Natural killer cell treated with Interleukin-12 subunit alpha and Interleukin-12 subunit beta and Interleukin-15 and Interleukin-18, amount 100 ng/mL, for 72 hours (primary cell): ENCODE measurements around the gene HSDL2. TPM values are rescaled to one million over a fixed set of nuclear protein-coding genes. Genes with fewer than 3 reads are reported as not detected.
"Not testable (repeated sequence)": the region's sequence is repeated elsewhere in the genome, so short reads cannot be mapped to it uniquely, and the experiment has no call there.

ENCODE experiments used
- ATAC-seq, 2 donors: fragments of 150-1000 bp; cut with Tn5 transposase in 1 of 2; sonication (Bioruptor Pico), chemical (Tn5 transposase) in 1 of 2; 2 replicates each; pipeline ENCODE4 v1.10.0; 2021
- DNase-seq: peaks from one replicate; pipeline ENCODE4 v3.0.0; 2022; ENCODE audit warnings: low spot score
- H3K27ac Mint-ChIP-seq, 2 donors: 1 replicate in 1 of 2; 2 replicates in 1 of 2; pipeline ENCODE4 v1.8.0; 2022; ENCODE audit warnings: mixed read lengths in 2 of 2, mild to moderate bottlenecking in 1 of 2, moderate library complexity in 1 of 2
- H3K27me3 Mint-ChIP-seq, 2 donors: 1 replicate in 1 of 2; 2 replicates in 1 of 2; pipeline ENCODE4 v1.8.0; 2022; ENCODE audit warnings: mixed read lengths in 2 of 2
- H3K36me3 Mint-ChIP-seq: one replicate; pipeline ENCODE4 v1.8.0; 2022; ENCODE audit warnings: mixed read lengths
- H3K4me1 Mint-ChIP-seq, 2 donors: 1 replicate in 1 of 2; 2 replicates in 1 of 2; pipeline ENCODE4 v1.8.0; 2022; ENCODE audit warnings: low read depth in 2 of 2, mixed read lengths in 2 of 2, mild to moderate bottlenecking in 1 of 2
- H3K4me3 Mint-ChIP-seq: one replicate; pipeline ENCODE4 v1.8.0; 2022; ENCODE audit warnings: mixed read lengths
- H3K9me3 Mint-ChIP-seq: 2 replicates; pipeline ENCODE4 v1.8.0; 2022; ENCODE audit warnings: mixed read lengths
- total RNA-seq, 2 donors: library from RNA; stranded (reverse); gene quantifications; one replicate each; pipeline ENCODE4 v1.2.3, GENCODE V29; 2022

HSDL2 gene
- total RNA-seq, 2 donors from 2014 or later, result 15.6 to 19.6 TPM

DNA sequence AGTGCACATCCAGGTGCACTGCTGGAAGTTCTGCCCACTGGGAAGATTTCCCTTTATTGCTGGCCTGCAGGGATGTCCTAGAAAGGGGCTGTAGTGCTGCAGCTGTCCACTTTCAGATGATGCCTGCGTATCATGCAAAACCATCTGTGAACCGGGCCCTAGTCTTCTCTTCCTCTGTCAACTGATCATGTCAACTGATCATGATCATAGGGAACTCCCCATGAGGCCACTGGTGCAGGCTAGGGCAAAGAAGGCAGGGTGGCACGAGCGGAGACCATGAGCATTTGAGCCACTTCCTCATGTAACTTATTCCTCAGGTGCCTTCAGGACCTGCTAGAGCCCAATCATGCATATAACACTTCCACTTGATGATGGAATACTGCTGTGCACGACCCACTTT, 4.5 kb upstream of the HSDL2 start:
- Mint-ChIP-seq H3K27ac (no peak overlapping the region), H3K4me3 (no peak overlapping the region), H3K9me3 (no peaks in the 10 kb centered on the region), H3K36me3 (peaks cover 5% of the 10 kb centered on the region), H3K4me1 (peaks cover 31 to 35% of the 10 kb centered on the region in 2 donors), H3K27me3 (no peaks in the 10 kb centered on the region)
- DNase-seq (no peak), ATAC-seq (no peak)

DNA sequence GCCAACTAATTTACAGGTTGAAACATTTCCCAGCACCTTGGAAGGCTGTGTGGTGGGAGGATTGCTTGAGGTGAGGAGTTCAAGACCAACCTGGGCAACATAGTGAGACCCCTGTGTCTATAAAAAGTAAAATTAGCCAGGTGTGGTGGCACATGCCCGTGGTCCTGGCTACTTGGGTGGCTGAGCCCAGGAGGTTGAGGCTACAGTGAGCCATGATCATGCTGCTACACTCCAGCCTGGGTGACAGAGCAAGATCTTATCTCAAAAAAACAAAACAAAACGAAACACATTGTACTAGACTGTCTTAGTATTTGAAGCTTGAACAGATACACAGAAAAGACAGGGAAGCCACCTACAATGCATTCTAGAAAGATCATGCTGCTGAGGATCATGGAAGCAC, 2.8 kb upstream of the HSDL2 start:
- Mint-ChIP-seq H3K36me3 (no peaks in the 10 kb centered on the region), H3K4me3 (peak overlapping the region; percentile 99), H3K4me1 (peaks cover 43 to 48% of the 10 kb centered on the region in 2 donors), H3K27ac (peak overlapping the region; percentile 37 to 99), H3K27me3 (no peaks in the 10 kb centered on the region), H3K9me3 (no peaks in the 10 kb centered on the region)
- DNase-seq (no peak), ATAC-seq (no peak)

DNA sequence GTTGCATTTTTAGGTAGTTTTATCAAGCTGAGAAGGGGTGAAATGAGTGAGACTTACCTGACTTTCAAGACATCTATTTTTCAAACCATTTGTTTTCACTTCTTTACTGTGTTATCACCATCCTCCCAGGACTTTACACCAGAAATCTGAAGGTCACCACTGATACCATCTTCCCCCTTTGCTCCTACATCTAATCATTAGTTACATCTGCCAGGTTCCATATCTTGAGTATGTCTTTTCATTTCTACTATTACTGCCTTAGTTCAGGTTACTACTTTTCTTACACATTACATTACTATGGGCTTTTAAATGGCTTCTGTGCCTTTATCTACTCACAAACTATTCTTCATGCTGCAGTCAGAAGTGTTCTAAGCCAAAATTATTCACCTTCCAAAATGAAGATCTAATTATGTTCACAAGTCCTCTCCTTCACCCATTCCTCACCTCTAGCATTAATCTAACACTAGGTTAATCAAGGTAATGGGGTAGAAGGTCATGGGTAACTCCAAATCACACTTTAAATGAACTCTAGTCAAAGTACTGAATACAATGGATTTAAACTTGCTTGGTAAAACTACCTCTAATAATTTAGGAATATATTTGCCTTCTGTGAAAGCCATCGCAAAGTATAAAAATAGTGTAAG, 2.1 kb upstream of the HSDL2 start:
- Mint-ChIP-seq H3K9me3 (no peaks in the 10 kb centered on the region), H3K4me3 (peak overlapping the region; percentile 99), H3K36me3 (no peaks in the 10 kb centered on the region), H3K27me3 (no peaks in the 10 kb centered on the region), H3K27ac (peak overlapping the region; percentile 99 to 100), H3K4me1 (peaks cover 43 to 52% of the 10 kb centered on the region in 2 donors)
- DNase-seq (no peak), ATAC-seq (no peak)

DNA sequence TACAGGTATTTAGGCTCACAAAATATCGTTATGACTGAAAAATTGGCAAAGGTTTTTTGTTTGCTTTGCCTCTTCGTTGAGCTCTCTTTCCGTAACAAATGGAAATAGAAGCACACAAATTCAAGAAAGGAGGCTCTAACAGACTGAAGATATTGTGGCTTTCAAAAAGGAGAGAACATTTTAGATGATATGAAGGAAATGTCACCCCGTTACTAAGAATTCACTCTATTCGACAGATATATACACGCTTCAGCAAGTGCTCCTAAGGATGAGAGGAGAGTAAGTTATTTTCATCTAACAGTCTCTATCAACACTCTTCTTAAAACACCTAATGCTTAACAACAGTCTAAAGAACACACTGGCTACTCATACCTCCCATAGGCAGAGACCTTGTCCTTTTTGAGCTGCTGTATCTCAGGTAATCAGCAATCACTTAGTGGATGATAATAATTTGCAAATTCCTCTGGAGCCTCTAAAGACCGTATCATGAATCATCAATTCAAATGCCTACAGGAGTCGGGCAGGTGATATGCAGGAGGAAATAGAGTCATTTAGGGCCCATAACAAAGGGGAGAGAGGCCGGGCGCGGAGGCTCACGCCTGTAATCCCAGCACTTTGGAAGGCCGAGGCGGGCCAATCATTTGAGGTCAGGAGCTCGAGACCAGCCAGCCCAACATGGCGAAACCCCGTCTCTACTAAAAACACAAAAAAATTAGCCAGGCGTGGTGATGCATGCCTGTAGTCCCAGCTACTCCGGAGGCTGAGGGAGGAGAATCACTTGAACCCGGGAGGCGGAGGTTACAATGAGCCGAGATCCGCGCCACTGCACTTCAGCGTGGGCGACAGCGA, 1.4 kb upstream of the HSDL2 start:
- Mint-ChIP-seq H3K27ac (peak overlapping the region; percentile 99 to 100), H3K27me3 (no peaks in the 10 kb centered on the region), H3K4me1 (peaks cover 41 to 53% of the 10 kb centered on the region in 2 donors), H3K9me3 (no peaks in the 10 kb centered on the region), H3K4me3 (peak overlapping the region; percentile 99), H3K36me3 (no peaks in the 10 kb centered on the region)
- DNase-seq, result no peak
- ATAC-seq, result peak; percentile 0 to 1

DNA sequence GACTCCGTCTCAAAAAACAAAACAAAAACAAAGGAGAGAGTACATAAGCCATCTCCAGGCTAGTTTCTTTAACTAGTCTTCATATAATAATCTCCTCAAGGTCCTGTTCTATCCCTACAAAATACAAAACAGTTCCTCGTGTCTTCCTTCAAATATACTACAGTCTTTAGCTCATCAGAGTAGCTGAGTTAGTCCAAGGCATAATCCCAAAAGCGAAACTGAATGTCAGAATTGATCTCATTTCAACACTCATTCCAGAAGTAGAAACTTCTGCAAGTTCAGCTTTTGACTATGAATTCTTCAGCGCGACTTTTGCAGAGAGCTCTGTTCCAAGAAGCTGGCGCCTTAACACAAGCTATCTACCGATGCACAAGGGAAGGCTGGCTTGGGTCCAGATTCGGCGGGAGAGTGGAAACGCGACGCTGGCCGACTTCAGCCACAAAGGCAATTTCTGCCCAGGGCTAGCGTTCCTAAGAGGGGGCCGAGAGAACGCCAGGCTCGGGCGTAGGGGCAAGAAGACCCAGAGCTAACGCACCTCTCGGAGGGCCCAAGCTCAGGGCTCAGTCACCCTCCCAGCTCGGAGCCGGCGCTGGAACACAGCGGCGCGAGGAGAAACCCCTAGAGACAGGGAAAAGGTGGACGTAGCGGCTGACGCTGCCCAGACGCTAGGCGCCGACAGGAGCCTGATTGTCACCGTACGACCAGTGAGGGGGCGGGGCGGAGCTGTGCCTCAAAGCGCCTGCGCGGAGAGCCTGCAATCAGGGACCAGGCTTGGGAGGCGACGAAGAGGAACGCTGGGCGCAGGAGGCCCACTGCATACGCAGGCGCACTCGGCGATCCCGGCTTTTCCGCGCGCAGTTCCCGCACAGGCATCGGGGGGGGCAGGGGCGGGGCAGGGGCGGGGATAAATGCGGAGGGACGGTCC, 469 bp upstream of the HSDL2 start:
- H3K4me3 Mint-ChIP-seq, result peak overlapping the region; percentile 99
- peaks cover 40 to 46% of the 10 kb centered on the region in 2 donors for H3K4me1 Mint-ChIP-seq
- no peaks in the 10 kb centered on the region for H3K36me3 Mint-ChIP-seq
- H3K9me3 Mint-ChIP-seq, result no peaks in the 10 kb centered on the region
- peak overlapping the region; percentile 99 to 100 for H3K27ac Mint-ChIP-seq
- DNase-seq (peak; percentile 99), ATAC-seq (peak; percentile 96)
- H3K27me3 Mint-ChIP-seq, result no peaks in the 10 kb centered on the region

DNA sequence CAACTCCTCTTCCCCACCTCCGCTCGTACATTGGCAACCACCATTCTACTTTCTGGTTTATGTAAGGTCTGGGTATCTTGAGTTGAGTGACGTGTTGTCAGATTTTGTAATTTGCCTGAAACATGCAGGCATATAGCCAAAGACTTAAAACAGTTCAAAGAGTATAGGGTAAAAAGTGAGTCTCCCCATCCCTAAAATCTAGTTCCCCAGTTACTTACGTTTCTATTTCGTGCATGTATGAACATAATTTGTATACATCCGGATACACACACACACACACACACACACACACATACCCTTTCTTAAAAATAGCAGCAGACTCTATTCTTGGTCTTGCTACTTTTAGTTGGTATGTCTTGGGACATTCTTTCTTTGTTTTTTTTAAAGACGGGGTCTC, 915 bp downstream of the HSDL2 start:
- Mint-ChIP-seq H3K27me3 (no peaks in the 10 kb centered on the region), H3K27ac (peak overlapping the region; percentile 99 to 100), H3K4me1 (peaks cover 34 to 42% of the 10 kb centered on the region in 2 donors), H3K36me3 (no peaks in the 10 kb centered on the region), H3K4me3 (peak overlapping the region; percentile 99), H3K9me3 (no peaks in the 10 kb centered on the region)
- ATAC-seq (no peak), DNase-seq (no peak)

DNA sequence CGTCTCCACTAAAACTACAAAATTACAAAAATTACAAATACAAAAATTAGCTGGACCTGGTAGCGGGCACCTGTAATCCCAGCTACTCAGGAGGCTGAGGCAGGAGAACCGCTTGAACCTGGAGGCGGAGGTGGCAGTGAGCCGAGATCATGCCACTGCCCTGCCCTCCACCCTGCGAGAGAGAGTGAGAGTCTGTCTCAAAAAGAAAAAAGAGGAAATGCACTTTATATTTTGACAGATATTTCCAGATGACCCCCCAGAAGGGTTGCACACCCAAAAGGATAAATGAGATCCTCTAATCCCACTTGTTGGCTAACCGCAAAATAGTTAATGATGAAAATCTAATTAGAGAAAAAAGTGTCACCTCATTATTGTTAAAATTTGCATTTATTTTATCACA, 2.2 kb downstream of the HSDL2 start:
- no peak for DNase-seq
- H3K36me3 Mint-ChIP-seq, result no peaks in the 10 kb centered on the region
- H3K4me1 Mint-ChIP-seq, result peaks cover 33 to 48% of the 10 kb centered on the region in 2 donors
- peak overlapping the region in 1 of 2 donors; percentile 100 for H3K27ac Mint-ChIP-seq
- H3K27me3 Mint-ChIP-seq, result no peaks in the 10 kb centered on the region
- no peak overlapping the region for H3K4me3 Mint-ChIP-seq
- no peaks in the 10 kb centered on the region for H3K9me3 Mint-ChIP-seq
- no peak for ATAC-seq

DNA sequence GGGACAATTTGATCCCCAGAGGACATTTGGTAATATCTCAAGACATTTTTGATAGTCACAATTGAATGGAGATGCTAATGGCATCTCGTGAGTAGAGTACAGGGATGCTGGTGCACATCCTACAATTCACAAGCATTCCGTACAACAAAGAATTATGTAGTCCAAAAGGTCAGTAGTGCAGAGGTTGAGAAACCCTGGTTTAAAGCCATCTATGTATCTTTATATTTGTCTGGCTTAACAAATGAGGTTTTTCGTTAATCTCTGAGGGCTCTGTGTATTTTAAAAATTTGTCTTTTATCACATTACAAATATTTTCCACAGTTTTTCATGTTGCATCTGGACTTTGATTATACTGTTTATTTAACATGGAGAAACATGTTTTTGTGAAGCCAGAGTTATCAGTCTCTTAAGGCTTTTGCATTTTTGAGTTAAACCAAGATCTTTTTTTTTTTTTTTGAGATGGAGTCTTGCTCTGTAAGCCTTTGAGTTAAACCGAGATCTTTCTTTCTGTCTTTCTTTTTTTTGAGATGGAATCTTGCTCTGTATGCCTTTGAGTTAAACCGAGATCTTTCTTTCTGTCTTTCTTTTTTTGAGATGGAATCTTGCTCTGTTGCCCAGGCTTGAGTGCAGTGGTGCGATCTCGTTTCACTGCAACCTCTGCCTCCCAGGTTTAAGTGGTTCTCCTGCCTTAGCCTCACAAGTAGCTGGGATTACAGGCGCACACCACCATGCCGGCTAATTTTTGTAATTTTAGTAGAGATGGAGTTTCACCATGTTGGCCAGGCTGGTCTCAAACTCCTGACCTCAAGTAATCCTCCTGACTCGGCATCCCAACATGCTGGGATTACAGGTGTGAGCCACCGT, 2.8 kb downstream of the HSDL2 start:
- DNase-seq (no peak), ATAC-seq (no peak)
- H3K4me3 Mint-ChIP-seq, result no peak overlapping the region
- no peaks in the 10 kb centered on the region for H3K27me3 Mint-ChIP-seq
- no peaks in the 10 kb centered on the region for H3K36me3 Mint-ChIP-seq
- no peak overlapping the region for H3K27ac Mint-ChIP-seq
- no peaks in the 10 kb centered on the region for H3K9me3 Mint-ChIP-seq
- peaks cover 29 to 43% of the 10 kb centered on the region in 2 donors for H3K4me1 Mint-ChIP-seq

DNA sequence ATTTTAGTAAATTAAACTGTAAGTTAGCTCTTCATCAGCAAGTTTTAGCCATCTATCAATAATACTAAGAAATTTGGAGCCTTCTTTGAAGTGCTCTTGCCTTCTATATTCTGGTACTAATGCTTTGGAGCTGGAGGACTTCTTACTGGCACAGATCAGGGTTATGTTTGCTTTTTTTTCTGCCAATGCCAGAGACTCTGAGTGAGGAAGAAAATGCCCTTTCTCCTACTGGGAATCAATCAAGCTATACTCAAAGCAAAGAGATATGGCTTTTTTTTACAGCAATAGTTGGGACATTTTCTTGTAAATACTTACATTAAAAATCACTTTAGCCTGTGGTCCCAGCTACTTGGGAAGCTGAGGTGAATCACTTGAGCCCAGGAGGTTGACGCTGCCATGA, 4.3 kb downstream of the HSDL2 start:
- Mint-ChIP-seq H3K9me3 (no peaks in the 10 kb centered on the region), H3K36me3 (no peaks in the 10 kb centered on the region), H3K27me3 (no peaks in the 10 kb centered on the region), H3K4me3 (no peak overlapping the region), H3K27ac (no peak overlapping the region), H3K4me1 (peaks cover 18 to 30% of the 10 kb centered on the region in 2 donors)
- no peak for ATAC-seq
- no peak for DNase-seq

DNA sequence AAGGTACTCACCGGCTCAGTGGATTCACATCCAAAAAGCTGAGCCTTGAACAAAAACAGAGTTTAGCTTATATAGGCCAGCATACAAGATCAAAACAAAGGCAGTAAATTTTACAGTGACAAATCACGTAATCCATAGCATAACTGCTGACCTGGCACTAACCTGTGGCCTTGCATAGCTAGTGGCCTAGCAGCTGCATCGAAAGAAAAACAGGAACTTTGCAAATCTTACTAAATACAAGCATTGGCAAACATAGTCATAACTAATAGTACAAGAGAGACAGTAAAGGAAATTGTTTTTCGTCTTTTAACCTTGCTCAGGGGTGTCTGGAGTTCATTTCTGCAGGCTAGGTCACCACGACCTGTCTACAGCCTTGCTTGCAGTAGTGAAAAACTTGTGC, 4.8 kb downstream of the HSDL2 start:
- no peak overlapping the region for H3K27ac Mint-ChIP-seq
- H3K4me3 Mint-ChIP-seq, result no peak overlapping the region
- no peaks in the 10 kb centered on the region for H3K27me3 Mint-ChIP-seq
- no peak for DNase-seq
- peaks cover 15 to 26% of the 10 kb centered on the region in 2 donors for H3K4me1 Mint-ChIP-seq
- no peaks in the 10 kb centered on the region for H3K9me3 Mint-ChIP-seq
- H3K36me3 Mint-ChIP-seq, result no peaks in the 10 kb centered on the region
- no peak for ATAC-seq

DNA sequence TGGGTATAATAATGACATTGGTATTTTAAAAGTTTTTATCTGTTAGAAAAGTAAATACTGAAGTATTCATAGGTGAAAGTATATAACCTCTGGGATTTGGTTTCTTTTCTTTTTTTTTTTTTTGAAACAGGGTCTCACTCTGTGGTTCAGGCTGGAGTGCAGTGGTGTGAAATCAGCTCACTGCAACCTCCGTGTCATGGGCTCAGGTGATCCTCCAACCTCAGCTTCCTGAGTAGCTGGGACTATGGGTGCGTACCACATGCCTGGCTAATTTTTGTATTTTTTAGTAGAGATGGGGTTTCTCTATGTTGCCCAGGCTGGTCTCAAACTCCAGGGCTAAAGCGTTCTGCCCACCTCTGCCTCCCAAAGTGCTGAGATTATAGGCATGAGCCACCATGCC, 7.2 kb downstream of the HSDL2 start:
- Mint-ChIP-seq H3K36me3 (no peaks in the 10 kb centered on the region), H3K27ac (no peak overlapping the region), H3K27me3 (no peaks in the 10 kb centered on the region), H3K9me3 (no peaks in the 10 kb centered on the region), H3K4me3 (no peak overlapping the region), H3K4me1 (peaks cover 3 to 13% of the 10 kb centered on the region in 2 donors)
- DNase-seq (no peak), ATAC-seq (no peak)

DNA sequence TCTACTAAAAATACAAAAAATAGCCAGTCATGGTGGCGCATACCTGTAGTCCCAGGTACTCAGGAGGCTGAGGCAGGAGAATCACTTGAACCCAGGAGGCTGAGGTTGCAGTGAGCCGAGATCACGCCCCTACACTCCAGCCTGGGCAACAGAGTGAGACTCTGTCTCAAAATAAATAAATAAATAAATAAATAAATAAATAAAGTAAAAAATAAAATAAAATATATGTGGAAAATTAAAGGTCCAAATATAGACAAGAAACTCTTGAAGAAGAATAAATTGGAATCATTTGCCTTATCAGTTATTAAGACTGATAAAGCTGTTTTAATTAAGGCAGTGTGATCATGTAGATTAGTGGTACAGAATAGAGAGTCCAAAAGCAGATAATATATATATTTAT, 10.0 kb downstream of the HSDL2 start:
- not testable (repeated sequence) for H3K27me3 Mint-ChIP-seq, ATAC-seq, DNase-seq, H3K4me1 Mint-ChIP-seq, H3K36me3 Mint-ChIP-seq, H3K4me3 Mint-ChIP-seq, H3K27ac Mint-ChIP-seq, H3K9me3 Mint-ChIP-seq
